MCF 10A (cell line): Measurements from ENCODE around the gene OR11A1. TPM values are rescaled to one million over a fixed set of nuclear protein-coding genes. Genes with fewer than 3 reads are reported as not detected.
"Not testable (repeated sequence)": the region's sequence is repeated elsewhere in the genome, so short reads cannot be mapped to it uniquely, and the experiment has no call there.

Experiments
- BruUV-seq: library from RNA; stranded (reverse); fragments of 400-500 nt; replicated peaks from 2 replicates; lab custom pipeline; 2021; lab: Mats Ljungman, UMichigan
- CTCF ChIA-PET: fragments of 300-600 bp; sonication (Branson Sonifier 250); formaldehyde crosslinking; extraction: SDS; loops from one replicate; lab custom pipeline; 2021; ENCODE audit warnings: antibody characterized with exemption, inconsistent platforms; lab: Yijun Ruan, JAX
- POLR2A ChIA-PET: fragments of 300-600, 350-650 bp; sonication (Branson Sonifier 250); formaldehyde crosslinking; extraction: SDS; loops from one replicate; lab custom pipeline; 2020; ENCODE audit warnings: antibody characterized with exemption, inconsistent platforms; lab: Yijun Ruan, JAX
- DNase-seq: peaks from one replicate; pipeline ENCODE4 v3.0.0-alpha.2; 2018; ENCODE audit not compliant: unreplicated experiment
- H3K27ac Mint-ChIP-seq: one replicate; pipeline ENCODE4 v1.8.0; 2022; ENCODE audit warnings: mild to moderate bottlenecking, low read depth, mixed read lengths; ENCODE audit not compliant: unreplicated experiment
- H3K27me3 Mint-ChIP-seq: one replicate; pipeline ENCODE4 v1.8.0; 2022; ENCODE audit warnings: mixed read lengths; ENCODE audit not compliant: insufficient read depth, unreplicated experiment
- H3K36me3 Mint-ChIP-seq: one replicate; pipeline ENCODE4 v1.8.0; 2022; ENCODE audit warnings: mild to moderate bottlenecking, moderate library complexity, mixed read lengths; ENCODE audit not compliant: insufficient read depth, unreplicated experiment
- H3K4me1 Mint-ChIP-seq: one replicate; pipeline ENCODE4 v1.8.0; 2022; ENCODE audit warnings: mixed read lengths; ENCODE audit not compliant: insufficient read depth, unreplicated experiment
- H3K4me3 Mint-ChIP-seq: one replicate; pipeline ENCODE4 v1.8.0; 2022; ENCODE audit warnings: mild to moderate bottlenecking, moderate library complexity, mixed read lengths; ENCODE audit not compliant: unreplicated experiment
- H3K9me3 Mint-ChIP-seq: one replicate; pipeline ENCODE4 v1.8.0; 2022; ENCODE audit warnings: mixed read lengths; ENCODE audit not compliant: unreplicated experiment
- intact Hi-C: fragments of 100-400 bp; cut with micrococcal nuclease; formaldehyde crosslinking; loops from 2 replicates; pipeline ENCODE4 v1.14.1; 2022
- total RNA-seq: library from RNA; stranded (reverse); gene quantifications from 2 replicates; pipeline ENCODE4 v1.2.3, GENCODE V29; 2022
- TF ChIP-seq, protein P1 (sequence below): fragments of 200-600 bp; IDR thresholded peaks from one replicate; pipeline ENCODE4 v1.8.0; 2022; ENCODE audit warnings: antibody characterized with exemption, mild to moderate bottlenecking; ENCODE audit not compliant: unreplicated experiment

The OR11A1 gene
- total RNA-seq, 1 experiment from 2014 or later, result not detected

DNA sequence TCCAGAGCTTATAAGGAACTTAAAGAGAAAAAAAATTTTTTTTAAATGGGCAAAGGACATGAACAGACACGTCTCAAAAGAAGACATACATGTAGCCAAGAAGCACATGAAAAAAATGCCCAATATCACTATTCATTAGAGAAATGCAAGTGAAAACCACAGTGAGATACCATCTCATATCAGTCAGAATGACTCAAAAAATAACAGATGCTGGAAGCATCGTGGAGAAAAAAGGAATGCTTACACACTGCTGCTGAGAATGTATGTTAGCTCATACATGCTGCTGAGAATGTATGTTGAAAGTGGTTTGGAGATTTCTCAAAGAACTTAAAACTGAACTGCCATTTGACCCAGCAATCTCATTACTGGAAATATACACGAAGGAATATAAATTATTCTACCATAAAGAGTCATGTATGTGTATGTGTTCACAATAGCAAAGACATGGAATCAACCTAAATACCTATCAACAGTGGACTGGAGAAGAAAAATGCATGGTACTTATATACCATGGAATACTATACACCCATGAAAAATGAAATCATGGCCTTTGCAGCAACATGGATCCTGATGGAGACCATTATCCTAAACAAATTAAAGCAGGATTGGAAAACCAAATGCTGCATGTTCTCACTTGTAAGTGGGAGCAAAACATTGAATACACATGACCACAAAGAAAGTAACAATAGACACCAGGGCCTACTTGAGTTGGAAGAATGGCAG lies 5.2 kb downstream of the OR11A1 start:
- Mint-ChIP-seq H3K4me1 (no peaks in the 10 kb centered on the region), H3K36me3 (no peaks in the 10 kb centered on the region), H3K4me3 (no peak overlapping the region), H3K27me3 (no peaks in the 10 kb centered on the region), H3K9me3 (no peaks in the 10 kb centered on the region), H3K27ac (no peak overlapping the region)
- intact Hi-C loops, result no loop called here
- TF ChIP-seq, protein P1, sequence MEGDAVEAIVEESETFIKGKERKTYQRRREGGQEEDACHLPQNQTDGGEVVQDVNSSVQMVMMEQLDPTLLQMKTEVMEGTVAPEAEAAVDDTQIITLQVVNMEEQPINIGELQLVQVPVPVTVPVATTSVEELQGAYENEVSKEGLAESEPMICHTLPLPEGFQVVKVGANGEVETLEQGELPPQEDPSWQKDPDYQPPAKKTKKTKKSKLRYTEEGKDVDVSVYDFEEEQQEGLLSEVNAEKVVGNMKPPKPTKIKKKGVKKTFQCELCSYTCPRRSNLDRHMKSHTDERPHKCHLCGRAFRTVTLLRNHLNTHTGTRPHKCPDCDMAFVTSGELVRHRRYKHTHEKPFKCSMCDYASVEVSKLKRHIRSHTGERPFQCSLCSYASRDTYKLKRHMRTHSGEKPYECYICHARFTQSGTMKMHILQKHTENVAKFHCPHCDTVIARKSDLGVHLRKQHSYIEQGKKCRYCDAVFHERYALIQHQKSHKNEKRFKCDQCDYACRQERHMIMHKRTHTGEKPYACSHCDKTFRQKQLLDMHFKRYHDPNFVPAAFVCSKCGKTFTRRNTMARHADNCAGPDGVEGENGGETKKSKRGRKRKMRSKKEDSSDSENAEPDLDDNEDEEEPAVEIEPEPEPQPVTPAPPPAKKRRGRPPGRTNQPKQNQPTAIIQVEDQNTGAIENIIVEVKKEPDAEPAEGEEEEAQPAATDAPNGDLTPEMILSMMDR, result no peak
- no peak for DNase-seq
- ChIA-PET POLR2A (interaction anchor here (0.7 kb wide), 1 partner anchor 22 kb away, joined by 3 read pairs; no protein-coding TSS in a partner anchor), CTCF (no interaction called here)
- no TSS peak for BruUV-seq

DNA sequence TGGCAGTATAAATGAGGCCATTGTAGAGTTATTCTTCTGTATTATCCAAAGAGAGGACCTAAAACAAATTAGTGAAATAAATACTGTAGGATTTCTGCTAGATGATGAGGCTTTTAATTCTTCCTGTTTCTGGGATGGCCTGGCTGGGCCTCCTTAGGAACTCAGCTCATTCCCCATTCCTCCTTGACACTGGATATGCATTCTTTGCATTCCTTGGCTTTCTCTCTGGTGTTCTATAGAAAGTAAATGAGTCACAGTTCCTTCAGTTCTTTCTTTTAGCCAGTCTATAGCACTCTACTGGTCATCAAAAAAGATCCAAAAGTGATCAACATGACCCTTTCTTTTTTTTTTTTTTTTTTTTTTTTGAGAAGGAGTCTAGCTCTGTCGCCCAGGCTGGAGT lies 9.2 kb downstream of the OR11A1 start:
- H3K36me3 Mint-ChIP-seq, result no peaks in the 10 kb centered on the region
- POLR2A ChIA-PET, result no interaction called here
- H3K27me3 Mint-ChIP-seq, result peaks cover 16% of the 10 kb centered on the region

DNA sequence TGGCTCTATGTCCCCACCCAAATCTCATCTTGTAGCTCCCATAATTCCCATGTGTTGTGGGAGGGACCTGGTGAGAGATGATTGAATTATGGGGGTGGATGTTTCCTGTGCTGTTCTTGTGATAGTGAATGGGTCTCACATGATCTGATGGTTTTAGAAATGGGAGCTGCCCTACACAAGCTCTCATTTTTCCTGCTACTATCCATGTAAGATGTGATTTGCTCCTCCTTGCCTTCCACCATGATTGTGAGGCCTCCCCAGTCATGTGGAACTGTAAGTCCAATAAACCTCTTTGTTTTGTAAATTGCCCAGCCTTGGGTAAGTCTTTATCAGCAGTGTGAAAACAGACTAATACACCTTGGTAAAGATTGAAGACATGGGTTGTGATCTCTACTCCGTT lies 12.8 kb downstream of the OR11A1 start:
- H3K4me3 Mint-ChIP-seq, H3K9me3 Mint-ChIP-seq, CTCF ChIA-PET: not testable (repeated sequence)

More for the DNA sequence above, 9.2 kb downstream of the OR11A1 start:
- CTCF ChIA-PET, result interaction anchor here (0.6 to 0.7 kb wide), 3 partner anchors 18 to 89 kb away, joined by 3 to 4 read pairs (median 3); no protein-coding TSS in a partner anchor
- no peak overlapping the region for H3K27ac Mint-ChIP-seq
- H3K4me3 Mint-ChIP-seq, result no peak overlapping the region
- H3K4me1 Mint-ChIP-seq, result no peaks in the 10 kb centered on the region
- peak; percentile 1 for DNase-seq
- intact Hi-C loops, result no loop called here
- no peaks in the 10 kb centered on the region for H3K9me3 Mint-ChIP-seq
- BruUV-seq, result no TSS peak
- TF ChIP-seq, protein P1, result no peak

DNA sequence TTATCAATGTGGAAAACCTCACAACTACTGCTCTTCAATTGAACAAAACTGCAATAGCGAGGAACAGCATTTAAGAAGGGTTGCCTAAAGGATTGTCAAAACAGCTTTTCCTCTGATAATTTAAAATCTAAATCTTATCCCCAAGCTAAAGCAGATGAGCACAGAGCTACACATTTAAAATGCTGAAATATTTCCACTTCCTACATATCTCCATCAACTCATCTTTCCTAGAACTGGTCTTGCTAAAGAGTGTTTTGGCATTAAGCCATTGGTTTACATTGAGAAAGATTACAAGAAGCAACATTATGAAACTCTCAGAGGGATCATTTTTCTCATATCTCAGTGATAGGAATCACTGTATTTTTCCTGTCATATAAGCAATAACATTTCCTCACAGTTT lies 14.2 kb downstream of the OR11A1 start:
- Mint-ChIP-seq H3K27me3 (peaks cover 62% of the 10 kb centered on the region), H3K4me1 (no peaks in the 10 kb centered on the region), H3K27ac (no peak overlapping the region), H3K9me3 (no peaks in the 10 kb centered on the region), H3K36me3 (no peaks in the 10 kb centered on the region), H3K4me3 (no peak overlapping the region)
- CTCF ChIA-PET, result no interaction called here
- peak; percentile 7 for DNase-seq
- TF ChIP-seq, protein P1, result no peak
- no TSS peak for BruUV-seq
- intact Hi-C loops, result no loop called here
- POLR2A ChIA-PET, result no interaction called here

More for the DNA sequence above, 12.8 kb downstream of the OR11A1 start:
- POLR2A ChIA-PET, BruUV-seq, H3K36me3 Mint-ChIP-seq, H3K27ac Mint-ChIP-seq, DNase-seq, H3K4me1 Mint-ChIP-seq, intact Hi-C loops: not testable (repeated sequence)
- H3K27me3 Mint-ChIP-seq, result peaks cover 52% of the 10 kb centered on the region
